CD4-positive, alpha-beta T cell treated with Interferon gamma for 1 hour (primary cell): ENCODE measurements around the gene PSME3IP1.
"Not testable (repeated sequence)": the region's sequence is repeated elsewhere in the genome, so short reads cannot be mapped to it uniquely, and the experiment has no call there.

Source experiments
- DNase-seq: peaks from one replicate; pipeline ENCODE4 v3.0.0-alpha.2; 2020

The PSME3IP1 gene

GRCh38 chr16:57196753-57197152, 10.9 kb upstream of the PSME3IP1 start:
- DNase-seq = no peak

- DNase-seq = no peak
Measured at GRCh38 chr16:57196286-57196685, 10.4 kb upstream of the PSME3IP1 start.

- DNase-seq = no peak
Measured at GRCh38 chr16:57194512-57194911, 8.7 kb upstream of the PSME3IP1 start.

- no peak for DNase-seq
Measured at GRCh38 chr16:57192720-57193486, 7.1 kb upstream of the PSME3IP1 start.

- DNase-seq = no peak
Measured at GRCh38 chr16:57192146-57192545, 6.3 kb upstream of the PSME3IP1 start.

- DNase-seq = no peak
Measured at GRCh38 chr16:57191056-57191571, 5.3 kb upstream of the PSME3IP1 start.

- no peak for DNase-seq
Measured at GRCh38 chr16:57190136-57190535, 4.3 kb upstream of the PSME3IP1 start.

GRCh38 chr16:57189527-57189926, 3.7 kb upstream of the PSME3IP1 start:
- not testable (repeated sequence) for DNase-seq

- no peak for DNase-seq
Measured at GRCh38 chr16:57188711-57189002, 2.8 kb upstream of the PSME3IP1 start.

GRCh38 chr16:57187902-57188710, 2.3 kb upstream of the PSME3IP1 start:
- not testable (repeated sequence) for DNase-seq

GRCh38 chr16:57186872-57187854, 1.3 kb upstream of the PSME3IP1 start:
- DNase-seq = no peak

- DNase-seq = no peak
Measured at GRCh38 chr16:57185446-57185944, 344 bp downstream of the PSME3IP1 start.

- no peak for DNase-seq
Measured at GRCh38 chr16:57184887-57185445, 873 bp downstream of the PSME3IP1 start.

GRCh38 chr16:57184113-57184512, 1.7 kb downstream of the PSME3IP1 start:
- DNase-seq = no peak

GRCh38 chr16:57179215-57179828, 6.5 kb downstream of the PSME3IP1 start:
- no peak for DNase-seq

- no peak for DNase-seq
Measured at GRCh38 chr16:57178793-57179212, 7.0 kb downstream of the PSME3IP1 start.

- DNase-seq = no peak
Measured at GRCh38 chr16:57178196-57178595, 7.6 kb downstream of the PSME3IP1 start.

- DNase-seq = no peak
Measured at GRCh38 chr16:57175896-57176295, 9.9 kb downstream of the PSME3IP1 start.

- DNase-seq = no peak
Measured at GRCh38 chr16:57172721-57173290, 13.0 kb downstream of the PSME3IP1 start.

- no peak for DNase-seq
Measured at GRCh38 chr16:57169327-57169726, 16.5 kb downstream of the PSME3IP1 start.

GRCh38 chr16:57167953-57168352, 17.9 kb downstream of the PSME3IP1 start:
- no peak for DNase-seq

GRCh38 chr16:57167538-57167937, 18.3 kb downstream of the PSME3IP1 start:
- DNase-seq = no peak
